GM12891 (cell line): ENCODE measurements around the gene WDR26.

Experiments
- POLR2AphosphoS5 ChIP-seq: IDR thresholded peaks from 2 replicates; pipeline ENCODE4 v1.6.1; 2011; ENCODE audit warnings: low read depth, low read length, control low read depth
- POU2F2 ChIP-seq: IDR thresholded peaks from 2 replicates; pipeline ENCODE4 v1.6.1; 2011; ENCODE audit warnings: low read depth, mild to moderate bottlenecking, control low read depth, low read length, moderate library complexity
- TAF1 ChIP-seq: IDR thresholded peaks from 2 replicates; pipeline ENCODE4 v1.6.1; 2011; ENCODE audit warnings: low read depth, low read length, control low read depth

- TF ChIP-seq POU2F2 (no peak), TAF1 (no peak), POLR2AphosphoS5 (no peak)
Observed at GRCh38 chr1:224377676-224378006, 57.0 kb downstream of the WDR26 start.
